Fibroblast of skin of left quadriceps (primary cell): ENCODE results near the gene TLCD1.

Experiments
- DNase-seq, 2 experiments: peaks; one replicate each; pipeline ENCODE4 v3.0.0-alpha.2; 2013; ENCODE audit warnings: low read depth in 2 of 2

TLCD1 gene

GRCh38 chr17:28712705-28713415 lies 13.2 kb downstream of the TLCD1 start:
- no peak for DNase-seq

- DNase-seq, result no peak
These were observed 13.9 kb downstream of the TLCD1 start for GRCh38 chr17:28712032-28712704.

- no peak for DNase-seq
These were observed 14.4 kb downstream of the TLCD1 start, which contains the start of gene PROCA1 for GRCh38 chr17:28711723-28712031. TSS of gene PROCA1 (minus strand) at chr17:28711888. CDS start at chr17:28711660, 228 bp downstream.

DNA sequence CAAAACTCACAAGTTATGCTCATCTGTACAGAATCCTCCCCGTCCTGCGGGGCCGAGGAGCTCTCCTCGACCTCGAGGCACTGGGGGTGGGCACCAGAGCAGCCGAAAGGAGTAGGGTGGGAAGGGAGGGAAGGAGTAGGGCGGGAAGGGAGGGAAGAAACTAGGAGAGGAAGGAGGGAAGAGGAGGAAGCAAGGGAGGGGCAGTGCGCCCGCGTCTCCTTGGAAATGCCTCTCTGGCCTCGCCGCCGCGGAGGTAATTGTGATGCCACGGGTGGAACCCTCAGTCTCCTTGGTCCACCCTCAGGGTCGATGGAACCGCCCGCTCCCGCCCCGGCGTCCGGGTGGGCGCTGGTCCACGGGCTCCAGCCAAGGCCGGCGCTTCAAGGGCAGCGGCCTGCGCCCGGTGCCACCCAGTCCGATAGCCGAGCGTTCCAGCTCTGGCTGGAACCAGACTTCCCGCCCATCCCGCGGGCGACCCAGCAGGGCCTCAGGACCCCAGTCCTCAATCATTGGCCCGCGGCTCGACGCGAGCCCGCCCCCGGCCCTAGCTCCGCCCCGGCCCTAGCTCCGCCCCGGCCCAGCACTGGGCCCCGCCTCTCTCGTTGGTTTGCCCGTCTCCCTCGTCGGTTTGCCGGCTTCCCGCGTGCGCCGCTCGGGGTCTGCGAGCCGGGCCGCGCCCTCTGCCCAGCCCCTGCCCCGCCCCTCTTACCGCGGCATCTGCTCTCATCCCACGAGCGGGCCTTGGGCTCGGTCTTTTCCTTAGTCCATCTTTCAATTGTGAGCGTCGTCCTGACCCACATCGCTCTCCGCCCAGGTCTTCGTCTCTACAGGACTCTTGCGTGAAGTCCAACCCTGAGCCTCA lies 14.9 kb downstream of the TLCD1 start:
- DNase-seq, result peak; percentile 74 to 76

GRCh38 chr17:28707339-28707720 lies 18.7 kb downstream of the TLCD1 start:
- DNase-seq, result no peak

- DNase-seq, result no peak
These were observed 19.3 kb downstream of the TLCD1 start for GRCh38 chr17:28706471-28707338.

DNA sequence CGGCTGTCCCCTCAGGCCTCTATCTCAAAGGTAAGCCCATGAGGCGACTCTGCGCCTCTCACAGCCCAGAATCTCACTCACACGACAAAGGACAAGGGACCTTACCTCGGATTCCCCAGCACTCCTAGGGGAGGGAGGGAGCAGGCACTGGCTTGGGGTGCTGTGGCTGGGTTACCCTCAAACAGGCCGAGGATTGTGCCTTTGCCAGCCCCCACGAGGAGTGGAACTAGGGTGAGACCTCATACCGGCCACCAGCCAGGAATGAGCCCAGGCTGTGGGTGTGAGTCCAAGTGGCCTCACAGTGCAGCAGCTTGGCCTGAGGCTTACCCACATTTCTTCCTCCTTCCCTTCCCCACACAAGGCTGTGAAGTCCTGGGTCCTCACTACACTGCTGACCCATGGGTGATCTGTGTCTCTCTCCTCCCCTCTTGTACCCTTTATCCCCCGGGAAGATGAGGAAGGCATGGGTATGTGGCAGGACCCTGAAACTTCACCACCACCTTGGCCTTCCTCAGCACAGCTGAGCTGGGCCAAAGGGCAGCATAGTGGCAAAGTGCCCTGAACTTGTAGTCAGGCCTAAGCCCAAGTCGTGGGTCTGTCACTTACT lies 20.2 kb downstream of the TLCD1 start:
- no peak for DNase-seq

- no peak for DNase-seq
These were observed 20.9 kb downstream of the TLCD1 start for GRCh38 chr17:28705074-28705659.

DNA sequence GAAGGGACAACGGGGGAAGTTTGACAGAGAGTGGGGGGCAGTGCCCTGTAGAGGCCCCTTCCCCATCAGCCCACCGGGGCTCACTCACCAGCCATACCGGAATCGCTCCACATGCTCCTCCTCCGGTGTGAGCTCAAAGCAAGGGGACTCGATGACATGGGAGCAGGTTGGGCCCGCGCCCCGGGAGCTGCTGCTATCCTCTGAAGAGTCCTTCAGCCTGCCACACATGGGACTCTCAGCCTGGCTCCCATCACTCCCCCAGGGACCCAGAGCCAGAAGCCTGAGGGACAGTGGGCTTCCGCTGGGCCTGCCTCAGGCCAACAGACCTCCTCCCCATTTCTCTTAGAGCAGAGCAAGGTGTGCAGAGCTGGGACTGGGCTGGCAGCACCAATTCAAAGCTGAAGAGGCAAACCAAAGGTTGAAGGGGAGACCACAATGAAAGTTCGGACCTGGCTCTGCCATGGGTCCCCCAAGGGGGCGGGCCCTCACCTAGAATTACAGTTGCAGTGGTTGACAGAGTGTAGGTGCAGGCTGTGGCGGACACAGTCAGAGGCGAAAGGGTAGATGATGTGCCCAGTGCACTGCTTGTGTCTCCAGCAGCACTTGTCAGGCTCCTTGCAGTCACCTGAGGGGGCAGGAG lies 21.7 kb downstream of the TLCD1 start:
- DNase-seq, result no peak

GRCh38 chr17:28703552-28704218 lies 22.3 kb downstream of the TLCD1 start:
- no peak for DNase-seq

DNA sequence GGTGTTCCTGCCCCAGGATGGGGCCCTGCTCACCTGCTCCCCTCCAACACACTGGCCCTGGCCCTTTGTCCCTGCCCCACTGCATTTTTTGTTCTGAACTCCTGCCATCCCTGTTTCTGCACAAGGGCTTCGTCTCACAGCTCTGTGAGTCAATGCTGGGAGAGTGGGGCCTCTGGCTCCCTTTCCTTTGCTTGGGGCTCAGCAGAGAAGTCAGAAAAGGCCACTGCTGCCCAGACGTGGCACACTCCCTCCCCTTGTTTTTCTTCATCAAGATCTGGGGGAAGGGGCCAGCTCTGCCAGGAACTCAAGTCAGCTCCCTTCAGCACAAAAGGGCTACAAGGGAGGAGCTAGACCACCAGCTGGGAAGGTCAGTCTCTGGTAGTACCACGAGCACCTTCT lies 23.3 kb downstream of the TLCD1 start:
- no peak for DNase-seq

DNA sequence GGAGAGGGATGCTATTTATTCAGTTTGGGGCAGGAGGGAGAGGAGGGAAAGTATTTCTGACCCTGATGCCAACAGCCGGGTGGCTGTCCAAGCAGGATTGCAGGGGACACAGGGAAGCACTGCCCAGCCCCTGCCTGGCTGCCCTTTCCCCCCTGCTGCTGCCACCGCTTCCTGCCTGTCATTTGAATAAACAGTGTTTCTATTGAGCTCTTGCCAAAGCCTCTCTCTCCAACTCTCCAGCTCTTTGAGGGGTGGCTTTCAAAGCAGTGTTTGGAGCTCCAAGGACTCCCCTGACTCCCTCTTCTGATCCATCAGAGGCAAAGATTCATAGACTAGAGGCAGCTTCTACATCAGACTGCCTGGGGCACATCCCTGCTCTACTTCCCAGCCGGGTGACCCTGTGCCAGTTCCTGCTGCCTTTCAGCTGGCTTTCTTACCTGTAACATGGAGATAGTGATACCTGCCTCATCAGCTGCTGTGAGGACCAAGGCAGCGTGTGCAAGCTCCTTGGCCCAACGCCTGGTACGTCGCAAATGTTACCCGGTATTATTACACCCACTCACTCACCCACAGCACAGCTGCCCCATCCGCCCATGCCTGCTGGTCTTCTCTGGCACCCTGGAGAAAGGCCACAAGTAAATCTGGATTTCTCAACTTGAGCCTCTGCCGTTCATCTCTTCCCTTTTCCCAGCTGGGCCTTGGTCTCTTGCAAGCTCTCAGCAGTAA lies 23.8 kb downstream of the TLCD1 start:
- no peak for DNase-seq

DNA sequence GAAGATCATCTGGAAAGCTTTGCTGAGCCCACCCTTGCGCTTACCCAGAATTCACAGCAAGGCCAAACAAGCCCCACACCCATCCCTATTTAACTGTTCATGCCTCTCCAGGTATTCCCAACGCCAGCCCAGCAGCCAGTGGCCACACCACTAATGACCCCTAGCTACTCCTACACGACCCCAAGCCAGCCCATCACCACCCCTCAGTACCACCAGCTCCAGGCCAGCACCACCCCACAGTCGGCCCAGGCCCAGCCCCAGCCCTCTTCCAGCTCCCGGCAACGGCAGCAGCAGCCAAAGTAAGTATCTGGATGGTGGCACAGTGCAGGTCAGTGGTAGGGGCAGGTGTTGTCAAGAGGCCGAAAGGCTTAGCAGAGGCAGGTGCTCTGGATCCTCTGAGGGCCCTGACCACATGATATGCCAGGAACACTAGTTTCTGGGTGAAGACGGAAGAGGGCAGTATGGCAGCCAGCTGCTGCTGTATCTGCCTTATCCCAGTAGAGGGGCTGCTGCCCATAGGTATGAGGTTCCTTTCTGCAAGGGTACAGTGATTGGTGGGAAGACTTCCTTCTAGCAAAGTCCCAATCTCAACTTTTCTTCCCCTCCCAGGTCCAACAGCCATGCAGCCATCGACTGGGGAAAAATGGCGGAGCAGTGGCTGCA lies 25.1 kb downstream of the TLCD1 start:
- no peak for DNase-seq

DNA sequence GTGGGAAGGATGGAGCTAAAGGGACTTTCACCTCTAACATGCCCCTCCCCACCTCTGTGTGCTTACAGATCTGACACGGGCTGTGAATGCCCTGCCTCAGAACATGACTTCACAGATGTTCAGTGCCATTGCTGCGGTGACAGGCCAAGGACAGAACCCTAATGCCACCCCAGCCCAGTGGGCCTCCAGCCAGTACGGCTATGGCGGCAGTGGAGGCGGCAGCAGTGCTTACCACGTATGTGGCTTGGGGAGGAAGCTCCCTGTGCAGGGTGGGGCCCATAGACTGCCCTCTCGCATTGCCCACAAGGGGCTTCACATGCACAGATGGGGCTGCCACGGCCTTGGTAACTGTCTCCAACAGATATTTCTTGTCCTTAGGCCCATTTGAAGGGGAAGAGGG lies 25.8 kb downstream of the TLCD1 start:
- DNase-seq, result no peak

GRCh38 chr17:28698253-28698941 lies 27.6 kb downstream of the TLCD1 start:
- no peak for DNase-seq

- DNase-seq, result no peak
These were observed 32.2 kb downstream of the TLCD1 start for GRCh38 chr17:28693869-28694268.

GRCh38 chr17:28689011-28689410 lies 37.0 kb downstream of the TLCD1 start:
- DNase-seq, result no peak

DNA sequence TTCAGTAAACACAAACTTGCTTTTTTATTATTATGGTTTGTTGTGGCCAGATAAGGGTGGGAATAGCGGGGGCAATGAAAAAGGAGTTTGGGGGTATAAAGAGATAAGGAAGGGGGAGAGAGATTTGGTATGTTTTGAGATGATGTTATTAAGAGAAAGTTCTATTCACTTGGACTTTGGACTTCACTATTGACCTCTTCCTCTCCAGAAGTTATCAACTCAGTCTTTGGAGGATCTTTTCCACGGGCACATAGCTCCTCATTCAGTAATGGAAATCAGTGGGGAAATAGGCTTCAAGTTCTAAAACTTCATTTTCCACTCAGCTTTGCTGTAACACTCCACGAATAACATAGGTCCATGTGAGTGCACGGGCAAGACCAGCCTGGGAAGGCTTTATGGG lies 37.6 kb downstream of the TLCD1 start:
- no peak for DNase-seq
